HG03039 (cell line): ENCODE results near the gene LOXHD1.
A peak's percentile ranks its signal among the peaks of the same experiment; 100 is the strongest.

Experiments
- ATAC-seq: cut with Tn5 transposase; IDR thresholded peaks from one replicate; pipeline ENCODE4 v1.9.1; 2021; ENCODE audit warnings: mild to moderate bottlenecking, moderate library complexity; ENCODE audit not compliant: unreplicated experiment

Gene LOXHD1

DNA sequence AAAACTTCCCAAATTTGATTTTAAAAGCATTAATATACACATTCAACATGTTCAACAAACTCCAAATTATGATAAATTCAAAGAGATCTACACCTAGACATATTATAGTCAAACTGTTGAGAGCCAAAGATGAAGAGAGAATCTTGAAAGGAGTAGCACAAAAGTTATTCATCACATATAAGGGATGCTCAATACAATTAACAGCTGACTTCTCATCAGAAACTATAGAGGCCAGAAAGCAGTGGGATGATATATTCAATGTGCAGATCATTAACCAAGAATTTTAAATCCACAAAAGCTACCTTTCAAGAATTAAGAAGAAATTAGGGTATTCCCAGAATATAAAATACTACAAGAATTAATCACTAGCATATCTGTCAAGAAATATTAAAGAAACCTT lies 75.4 kb downstream of the LOXHD1 start:
- no peak for ATAC-seq

DNA sequence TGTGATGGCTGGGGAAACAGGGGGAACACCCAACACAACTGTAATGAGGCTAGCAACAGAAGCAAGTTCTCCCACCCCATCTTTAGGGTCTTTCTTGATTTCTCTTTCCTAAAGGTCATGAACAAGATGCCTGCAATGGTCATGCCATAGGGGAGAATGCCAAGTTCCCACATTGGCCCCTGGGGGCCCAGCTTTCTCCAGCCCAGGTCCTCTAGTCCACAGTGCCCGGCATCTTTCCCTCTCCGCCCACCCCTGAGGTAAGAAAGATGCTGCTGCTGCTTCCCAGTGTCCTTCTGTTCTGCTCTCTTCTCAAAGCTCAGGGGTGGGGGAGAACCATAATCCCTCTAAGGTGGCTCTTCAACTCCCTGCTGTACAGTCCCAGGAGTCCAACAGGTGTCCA lies 78.0 kb downstream of the LOXHD1 start:
- ATAC-seq, result no peak

DNA sequence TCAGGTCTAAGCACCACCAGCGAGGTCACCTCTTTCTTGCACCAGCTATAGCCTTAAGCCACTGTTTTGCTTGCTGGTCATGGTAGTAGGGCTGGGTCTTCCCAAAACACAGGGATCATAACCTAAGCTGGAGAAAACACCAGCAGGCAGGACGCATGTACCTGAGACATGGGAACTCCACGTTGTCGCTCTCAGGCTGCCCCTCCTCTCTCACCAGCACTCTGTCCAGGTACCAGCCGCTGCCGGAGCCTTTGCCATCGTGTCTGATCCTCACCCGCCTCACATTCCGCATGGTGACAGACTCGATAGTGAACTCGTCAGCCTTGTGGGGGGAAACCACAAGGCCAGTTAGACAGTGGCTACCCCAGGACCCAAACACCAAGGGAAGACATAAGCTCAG lies 79.5 kb downstream of the LOXHD1 start:
- ATAC-seq, result no peak

DNA sequence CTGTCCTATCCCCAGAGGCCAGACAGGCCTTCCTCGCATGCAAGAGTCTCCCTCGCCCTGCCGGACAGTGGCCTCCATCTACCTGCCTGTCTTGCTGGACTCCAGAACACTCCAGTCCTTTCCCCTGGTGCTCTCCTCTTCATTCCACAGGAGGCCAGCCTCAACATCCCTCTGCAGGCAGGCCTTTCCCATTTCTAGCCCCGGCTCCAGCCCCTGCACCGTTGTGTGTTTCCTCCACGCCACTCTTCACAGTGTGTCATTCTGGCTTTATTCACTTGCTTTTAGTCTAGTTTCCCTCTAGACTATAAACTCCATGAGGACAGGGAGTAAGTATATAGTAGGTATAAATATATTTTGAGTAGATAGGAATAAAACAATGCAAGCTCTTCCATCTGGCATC lies 81.2 kb downstream of the LOXHD1 start:
- no peak for ATAC-seq

- no peak for ATAC-seq
Observed at GRCh38 chr18:46574743-46575115, 82.3 kb downstream of the LOXHD1 start.

DNA sequence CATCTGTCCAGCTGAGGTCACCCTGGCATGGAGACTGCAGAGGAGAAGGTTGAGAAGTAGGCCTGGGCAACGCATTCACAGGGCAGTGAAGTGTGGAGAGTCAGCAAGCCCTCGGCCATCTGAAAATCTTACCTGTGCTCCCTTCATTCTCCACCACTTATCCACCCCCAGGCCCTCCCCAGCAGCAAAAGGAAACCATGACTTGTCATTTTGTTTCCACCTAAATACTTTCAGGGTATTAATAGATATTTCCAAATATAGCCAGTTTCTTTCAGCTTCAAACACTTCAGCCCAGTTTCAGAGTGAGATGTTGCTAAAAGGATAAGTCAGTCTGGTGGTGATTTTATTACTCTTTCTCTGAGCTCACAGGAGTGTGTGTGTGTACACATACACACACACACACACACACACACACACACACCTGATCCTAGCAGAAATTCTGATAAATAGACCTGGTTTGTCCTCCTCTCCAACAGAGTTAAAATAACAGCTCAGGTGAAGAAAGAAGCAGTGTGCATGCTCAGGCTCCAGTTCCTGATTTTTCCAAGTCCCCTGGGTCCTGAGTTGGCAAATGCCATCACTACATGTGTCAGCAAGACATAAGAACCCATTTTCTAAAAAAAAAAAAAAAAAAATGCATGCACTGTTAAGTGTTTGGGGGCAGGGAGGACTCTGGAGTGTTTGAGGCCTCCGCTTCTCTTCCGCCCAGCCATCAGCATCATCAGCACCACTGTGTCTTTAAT lies 82.8 kb downstream of the LOXHD1 start:
- ATAC-seq, result peak; percentile 57

DNA sequence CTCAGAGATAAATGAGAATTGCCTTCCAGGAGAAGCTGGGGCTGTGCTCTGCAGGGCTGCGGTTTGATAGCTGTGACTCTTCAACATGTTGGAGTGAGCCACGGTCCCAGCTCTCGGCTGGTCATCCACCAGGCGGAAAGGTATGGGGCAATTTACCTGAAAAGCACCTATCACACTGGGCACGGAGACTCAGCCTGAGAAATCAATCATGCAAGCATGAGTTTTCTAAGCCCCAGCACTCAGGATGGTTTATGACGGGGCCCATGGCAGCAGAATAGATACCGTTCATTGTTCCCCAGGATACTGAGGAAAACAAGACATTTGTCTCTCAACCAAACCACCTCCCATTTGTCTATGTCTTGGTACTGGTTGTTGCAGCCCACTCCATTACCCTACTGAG lies 83.9 kb downstream of the LOXHD1 start:
- no peak for ATAC-seq

- no peak for ATAC-seq
Observed at GRCh38 chr18:46571756-46572155, 85.3 kb downstream of the LOXHD1 start.

- no peak for ATAC-seq
Observed at GRCh38 chr18:46570666-46571065, 86.4 kb downstream of the LOXHD1 start.

DNA sequence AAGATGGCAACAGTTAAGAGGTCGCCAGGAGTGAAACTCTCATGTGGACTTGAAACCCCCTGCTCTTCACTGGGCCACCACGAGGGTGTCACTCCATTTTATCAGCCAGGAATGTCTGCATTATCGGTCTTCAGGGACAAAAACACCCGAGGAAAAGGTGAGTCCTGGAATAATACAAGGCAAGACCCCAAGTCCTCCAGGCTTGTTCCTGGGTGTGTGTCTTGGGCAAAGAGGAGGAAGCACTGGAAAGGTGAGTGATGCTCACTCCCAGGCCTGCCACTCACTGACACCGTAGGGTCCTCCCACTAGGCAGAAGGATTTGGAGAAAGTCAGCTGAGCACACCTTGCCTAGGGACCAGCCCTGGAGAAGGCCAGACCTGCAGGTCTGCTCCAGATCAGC lies 86.9 kb downstream of the LOXHD1 start:
- ATAC-seq, result no peak

- ATAC-seq, result no peak
Observed at GRCh38 chr18:46569211-46569610, 87.8 kb downstream of the LOXHD1 start.

GRCh38 chr18:46567196-46567595 lies 89.8 kb downstream of the LOXHD1 start:
- no peak for ATAC-seq

DNA sequence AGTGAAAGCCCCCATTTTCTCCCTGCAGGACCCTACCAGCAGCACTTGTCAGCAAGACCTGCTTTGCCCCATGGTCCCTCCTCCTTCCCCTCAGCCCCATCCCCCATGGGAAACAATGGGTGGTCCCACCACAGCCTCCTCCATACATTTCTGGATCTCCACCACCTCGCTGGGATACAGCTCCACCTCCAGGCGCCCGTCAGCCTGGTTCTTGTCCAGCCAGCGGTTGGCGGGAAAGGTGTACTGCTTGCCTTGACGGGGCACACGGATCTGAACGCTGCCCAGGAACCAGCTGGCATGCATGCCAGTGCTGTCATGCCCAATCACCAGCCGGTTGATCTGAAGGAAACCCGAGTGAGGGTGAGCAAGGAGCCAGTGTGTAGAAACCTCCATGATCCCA lies 90.9 kb downstream of the LOXHD1 start:
- no peak for ATAC-seq

DNA sequence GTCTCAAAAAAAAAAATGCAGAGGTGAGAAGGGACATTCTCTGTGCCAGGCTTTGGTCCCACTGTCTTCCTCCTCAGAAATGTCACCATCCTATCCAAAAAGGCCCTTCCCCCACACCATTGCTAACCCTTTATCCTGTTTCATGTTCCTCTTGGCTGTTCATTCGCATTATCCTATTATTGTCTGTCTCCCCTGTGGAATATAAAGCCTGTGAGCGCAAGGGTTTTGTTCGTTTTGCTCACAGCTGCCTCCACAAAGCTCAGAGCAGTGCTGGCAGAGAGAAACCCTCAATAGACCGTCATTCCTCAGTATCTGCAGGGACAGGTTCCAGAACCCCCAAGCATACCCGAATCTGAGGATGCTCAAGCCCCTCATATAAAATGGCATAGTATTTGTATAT lies 91.8 kb downstream of the LOXHD1 start:
- no peak for ATAC-seq

DNA sequence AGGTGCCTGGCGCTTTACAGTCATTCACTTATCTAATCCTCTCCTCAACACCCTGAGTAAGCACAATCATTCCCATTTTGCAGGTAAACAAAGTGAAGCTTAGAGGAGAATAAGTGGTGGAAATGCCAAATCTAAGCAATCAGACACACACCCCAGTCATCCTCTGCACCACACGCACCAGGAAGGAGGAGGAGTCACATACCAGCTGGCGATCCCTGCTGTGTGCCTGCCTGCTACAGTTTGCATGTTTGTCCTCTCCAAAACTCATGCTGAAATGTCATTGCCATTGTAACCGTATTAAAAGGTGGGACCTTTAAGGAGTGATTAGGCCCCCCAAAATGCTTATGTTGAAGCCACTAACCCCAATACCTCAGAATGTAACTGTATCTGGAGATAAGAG lies 93.7 kb downstream of the LOXHD1 start:
- ATAC-seq, result no peak

DNA sequence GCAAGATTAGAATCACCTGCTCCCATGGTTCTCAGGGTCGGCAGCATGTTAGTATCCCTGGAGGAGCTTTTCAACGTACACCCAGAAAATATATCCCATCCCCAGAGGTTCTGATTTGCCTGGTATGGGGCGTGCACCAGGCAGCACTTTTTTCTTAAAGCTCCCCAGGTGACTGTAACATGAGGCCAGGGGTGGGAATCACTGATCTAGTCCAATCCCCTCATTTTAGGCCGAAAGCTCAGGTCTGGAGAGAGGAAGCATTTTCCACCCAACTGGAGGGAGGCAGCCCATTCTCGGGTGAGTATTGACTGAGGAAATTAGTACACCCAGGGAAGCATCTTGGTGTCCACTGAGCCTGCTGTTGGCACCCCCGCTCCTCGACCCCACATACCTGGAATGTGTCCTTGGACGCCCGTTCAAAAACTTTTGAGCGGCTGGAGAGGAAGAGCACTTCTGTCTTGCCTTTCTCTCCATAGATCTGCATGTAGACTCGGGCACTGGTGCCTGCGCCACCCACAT lies 94.3 kb downstream of the LOXHD1 start:
- ATAC-seq, result no peak

DNA sequence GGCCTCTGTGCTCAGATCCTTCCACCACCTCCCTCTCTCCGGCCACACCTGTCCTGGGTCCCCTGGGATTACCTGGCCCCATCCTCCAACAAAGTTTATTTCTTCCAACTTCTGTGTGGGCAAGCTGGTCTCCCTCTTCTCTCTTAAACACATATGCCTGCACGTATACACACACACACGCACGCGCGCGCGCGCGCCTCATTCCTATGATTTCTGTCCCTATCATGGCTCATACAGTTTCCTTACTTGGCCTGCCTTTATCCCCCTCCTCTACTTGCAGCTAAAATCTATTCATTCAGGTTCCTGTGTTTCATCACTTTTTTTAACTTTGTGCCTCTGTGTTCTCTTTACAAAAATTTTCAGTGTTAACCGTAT lies 96.4 kb downstream of the LOXHD1 start:
- no peak for ATAC-seq

DNA sequence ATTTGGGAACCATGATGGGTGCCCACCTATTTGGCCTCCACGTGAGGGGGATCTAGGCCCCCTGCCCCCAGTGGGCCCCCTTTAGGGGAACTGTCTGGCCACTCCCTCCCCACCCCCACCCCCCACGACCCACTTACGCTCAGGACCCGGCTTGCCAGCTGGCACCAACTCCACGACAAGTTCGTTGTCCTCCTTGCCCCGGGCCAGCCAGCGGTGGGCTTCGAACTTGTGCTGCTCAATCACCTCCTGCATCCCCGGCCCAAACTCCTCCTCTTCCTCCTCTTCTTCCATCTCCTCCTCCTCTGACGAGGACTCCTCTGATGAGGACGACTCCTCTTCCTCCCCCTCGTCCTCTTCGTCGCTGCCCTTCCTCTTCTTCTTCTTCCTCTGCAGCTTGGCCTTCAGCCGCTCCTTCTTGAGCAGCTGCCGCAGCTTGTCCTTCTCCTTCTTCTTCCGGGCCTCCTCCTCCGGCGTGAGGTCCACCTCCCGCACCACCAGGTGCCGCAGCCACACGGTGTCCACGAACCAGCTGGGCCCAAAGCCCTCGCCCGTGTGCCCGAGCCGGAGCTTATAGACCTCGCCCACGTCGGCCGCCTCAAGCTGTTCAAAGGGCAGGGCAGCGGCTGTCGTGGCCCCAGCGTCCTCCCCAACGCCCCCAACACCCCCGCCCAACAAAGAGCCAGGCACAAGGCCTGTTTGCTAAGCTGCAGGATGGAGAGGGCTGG lies 96.9 kb downstream of the LOXHD1 start:
- no peak for ATAC-seq

DNA sequence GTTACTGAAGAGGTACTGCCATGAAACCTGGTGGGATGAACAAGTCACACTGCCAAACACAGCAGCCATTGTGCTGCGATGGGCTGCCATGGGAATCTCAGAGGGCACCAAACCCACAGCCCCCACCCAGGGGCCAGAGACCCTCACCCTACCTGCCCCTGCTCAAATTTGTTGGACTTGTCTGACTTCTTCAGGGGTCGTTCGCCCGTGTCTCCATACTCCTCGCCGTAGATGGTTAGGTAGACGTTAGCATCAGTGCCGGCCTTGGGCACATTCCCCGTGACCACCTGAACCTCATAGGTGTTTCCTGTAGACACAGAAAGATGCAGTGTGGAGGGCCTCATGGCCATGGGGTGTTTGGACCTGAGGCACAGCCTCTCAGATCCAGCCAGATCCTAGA lies 97.7 kb downstream of the LOXHD1 start:
- ATAC-seq, result no peak

- no peak for ATAC-seq
Observed at GRCh38 chr18:46556590-46557206, 100.3 kb downstream of the LOXHD1 start.

GRCh38 chr18:46555724-46556123 lies 101.3 kb downstream of the LOXHD1 start:
- no peak for ATAC-seq

- no peak for ATAC-seq
Observed at GRCh38 chr18:46555213-46555612, 101.8 kb downstream of the LOXHD1 start.
